Hepatocyte (in vitro differentiated cells): ENCODE data around the gene CSKMT. TPM values are rescaled to one million over a fixed set of nuclear protein-coding genes. Genes with fewer than 3 reads are reported as not detected.

ENCODE experiments used
- DNase-seq: peaks from one replicate; pipeline ENCODE4 v3.0.0-alpha.2; 2016; ENCODE audit warnings: low spot score
- H2AFZ ChIP-seq: fragments of 200-600 bp; sonication (generic); 2 replicates; pipeline ENCODE4 v1.6.0; 2016; ENCODE audit warnings: antibody characterized with exemption, mild to moderate bottlenecking
- H3K27ac ChIP-seq: fragments of 200-600 bp; sonication (generic); 2 replicates; pipeline ENCODE4 v1.5.1; 2016; ENCODE audit warnings: mild to moderate bottlenecking
- H3K27me3 ChIP-seq: fragments of 200-600 bp; sonication (generic); 2 replicates; pipeline ENCODE4 v1.6.1; 2016
- H3K36me3 ChIP-seq: fragments of 200-600 bp; sonication (generic); replicated peaks from 2 replicates; pipeline ENCODE4 v1.5.1; 2016; ENCODE audit warnings: low read depth; ENCODE audit not compliant: insufficient read depth
- H3K4me1 ChIP-seq: fragments of 200-600 bp; sonication (generic); 2 replicates; pipeline ENCODE4 v1.5.1; 2016; ENCODE audit warnings: mild to moderate bottlenecking, moderate library complexity; ENCODE audit not compliant: insufficient read depth
- H3K4me2 ChIP-seq: fragments of 200-600 bp; sonication (generic); 2 replicates; pipeline ENCODE4 v1.6.0; 2016
- H3K4me3 ChIP-seq: fragments of 200-600 bp; sonication (generic); 2 replicates; pipeline ENCODE4 v1.5.1; 2016; ENCODE audit warnings: mild to moderate bottlenecking
- H3K79me2 ChIP-seq: fragments of 200-600 bp; sonication (generic); 2 replicates; pipeline ENCODE4 v1.6.0; 2017; ENCODE audit warnings: mild to moderate bottlenecking
- H3K9me2 ChIP-seq: fragments of 200-600 bp; sonication (generic); replicated peaks from 2 replicates; pipeline ENCODE4 v1.6.0; 2017; ENCODE audit warnings: mild to moderate bottlenecking; ENCODE audit not compliant: insufficient read depth
- H3K9me3 ChIP-seq: fragments of 200-600 bp; sonication (generic); 2 replicates; pipeline ENCODE4 v1.5.1; 2016; ENCODE audit warnings: low read depth, mild to moderate bottlenecking
- H4K20me1 ChIP-seq: fragments of 200-600 bp; sonication (generic); 2 replicates; pipeline ENCODE4 v1.6.0; 2016; ENCODE audit warnings: mild to moderate bottlenecking; ENCODE audit not compliant: insufficient read depth, poor library complexity, severe bottlenecking
- EZH2 ChIP-seq: fragments of 200-600 bp; sonication (generic); IDR thresholded peaks from 2 replicates; pipeline ENCODE4 v1.6.1; 2016; ENCODE audit warnings: antibody characterized with exemption, mild to moderate bottlenecking, borderline replicate concordance
- EZH2phosphoT487 ChIP-seq: fragments of 200-600 bp; sonication (generic); IDR thresholded peaks from one replicate; pipeline ENCODE4 v1.6.1; 2018; ENCODE audit warnings: antibody characterized with exemption, mild to moderate bottlenecking, low read depth, moderate library complexity; ENCODE audit not compliant: unreplicated experiment, severe bottlenecking
- WGBS: methylation state at CpG from one replicate; pipeline ENCODE4 v1.1.6; 2016; ENCODE audit warnings: low lambda C conversion rate; ENCODE audit errors: missing lambda C conversion rate; 5-methylcytosine and 5-hydroxymethylcytosine counted together
- polyA plus RNA-seq: library from polyadenylated mRNA; unstranded; fragments of >200 nt; fragmentation: Nextera tagmentation; extraction: Ambion mirVana; gene quantifications from 2 replicates; pipeline ENCODE4 v1.2.1, GENCODE V29; 2016
- total RNA-seq: library from RNA; depleted of rRNA; stranded (reverse); fragments of >200 nt; gene quantifications from 2 replicates; pipeline ENCODE4 v1.2.3, GENCODE V29; 2014
- TF ChIP-seq, protein P1 (sequence below): fragments of 200-600 bp; sonication (generic); IDR thresholded peaks from 2 replicates; pipeline ENCODE4 v1.5.1; 2016; ENCODE audit warnings: antibody characterized with exemption, mild to moderate bottlenecking; ENCODE audit not compliant: poor library complexity

The CSKMT gene
- total and polyA plus RNA-seq, 2 experiments from 2014 or later = 5.7 to 22.5 TPM

DNA sequence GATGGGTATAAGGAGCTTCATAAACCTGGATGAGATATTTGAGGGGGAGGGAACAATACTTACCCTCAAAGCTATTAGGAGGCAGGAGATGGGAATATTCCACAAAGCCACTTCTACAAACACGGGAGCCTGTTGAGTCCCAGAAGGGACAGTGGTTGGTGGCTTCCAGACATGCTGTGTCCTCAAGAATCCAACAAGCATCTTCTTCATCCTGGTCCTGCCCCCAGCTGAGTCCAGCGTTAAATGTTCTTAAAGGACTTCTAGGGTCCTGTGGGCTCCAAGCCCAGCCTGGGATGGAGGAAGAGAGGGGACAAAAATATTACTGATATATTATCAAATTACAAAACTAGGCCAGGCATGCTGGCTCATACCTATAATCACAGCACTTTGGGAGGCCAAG, 2.3 kb downstream of the CSKMT start:
- Histone ChIP-seq H2AFZ (no peak overlapping the region), H3K4me1 (peaks cover 20% of the 10 kb centered on the region), H3K27ac (no peak overlapping the region), H3K9me2 (no peaks in the 10 kb centered on the region), H3K4me3 (no peak overlapping the region), H3K4me2 (peak overlapping the region; percentile 80), H4K20me1 (peaks cover 10% of the 10 kb centered on the region), H3K79me2 (peaks cover 54% of the 10 kb centered on the region), H3K9me3 (no peaks in the 10 kb centered on the region), H3K36me3 (no peaks in the 10 kb centered on the region), H3K27me3 (no peaks in the 10 kb centered on the region)
- DNase-seq = no peak
- WGBS = 97% methylated on average over 2 of the region's 2 CpGs
- no peak for TF ChIP-seq EZH2phosphoT487
- TF ChIP-seq, protein P1, sequence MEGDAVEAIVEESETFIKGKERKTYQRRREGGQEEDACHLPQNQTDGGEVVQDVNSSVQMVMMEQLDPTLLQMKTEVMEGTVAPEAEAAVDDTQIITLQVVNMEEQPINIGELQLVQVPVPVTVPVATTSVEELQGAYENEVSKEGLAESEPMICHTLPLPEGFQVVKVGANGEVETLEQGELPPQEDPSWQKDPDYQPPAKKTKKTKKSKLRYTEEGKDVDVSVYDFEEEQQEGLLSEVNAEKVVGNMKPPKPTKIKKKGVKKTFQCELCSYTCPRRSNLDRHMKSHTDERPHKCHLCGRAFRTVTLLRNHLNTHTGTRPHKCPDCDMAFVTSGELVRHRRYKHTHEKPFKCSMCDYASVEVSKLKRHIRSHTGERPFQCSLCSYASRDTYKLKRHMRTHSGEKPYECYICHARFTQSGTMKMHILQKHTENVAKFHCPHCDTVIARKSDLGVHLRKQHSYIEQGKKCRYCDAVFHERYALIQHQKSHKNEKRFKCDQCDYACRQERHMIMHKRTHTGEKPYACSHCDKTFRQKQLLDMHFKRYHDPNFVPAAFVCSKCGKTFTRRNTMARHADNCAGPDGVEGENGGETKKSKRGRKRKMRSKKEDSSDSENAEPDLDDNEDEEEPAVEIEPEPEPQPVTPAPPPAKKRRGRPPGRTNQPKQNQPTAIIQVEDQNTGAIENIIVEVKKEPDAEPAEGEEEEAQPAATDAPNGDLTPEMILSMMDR = no peak
- TF ChIP-seq EZH2 = no peak

DNA sequence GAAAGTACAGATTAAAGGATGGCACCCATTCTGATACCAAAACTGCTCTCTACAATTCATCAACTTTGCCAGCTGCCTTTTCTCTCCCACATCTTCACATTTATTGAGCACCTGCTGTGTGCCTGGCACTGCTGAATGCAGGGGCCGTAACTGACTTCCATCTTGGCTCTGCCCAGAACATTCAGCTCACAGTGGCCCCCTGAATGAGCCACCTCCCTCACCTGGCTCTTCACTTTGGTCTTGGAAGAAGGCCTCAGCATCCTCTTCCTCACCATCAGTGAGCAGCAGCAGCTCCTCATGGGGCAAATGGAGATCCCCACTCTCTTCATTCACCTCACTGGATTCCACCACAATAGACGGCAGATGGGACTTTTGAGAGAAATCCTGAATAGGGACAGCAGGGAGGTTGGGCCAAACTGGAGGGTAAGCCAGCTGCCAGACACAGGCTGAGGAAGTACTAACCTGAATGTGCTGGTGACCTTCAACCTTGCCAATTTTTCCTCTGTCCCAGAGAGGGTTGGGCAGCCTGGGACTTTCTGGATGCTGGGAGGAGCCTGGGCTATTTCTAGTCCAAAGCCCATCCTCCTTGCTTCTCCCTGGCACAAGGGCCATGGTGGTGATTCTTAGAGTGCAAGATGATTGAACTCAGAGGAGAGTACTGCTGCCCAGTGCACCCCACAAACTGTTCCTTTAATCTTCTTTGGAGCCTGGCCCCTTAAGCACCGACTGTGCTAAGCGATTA, 4.5 kb downstream of the CSKMT start:
- H3K9me2 ChIP-seq = no peaks in the 10 kb centered on the region
- H3K27ac ChIP-seq = peak overlapping the region; percentile 95
- TF ChIP-seq EZH2 (no peak), EZH2phosphoT487 (no peak)
- TF ChIP-seq, protein P1 = no peak
- no peak overlapping the region for H3K4me3 ChIP-seq
- no peaks in the 10 kb centered on the region for H3K36me3 ChIP-seq
- H3K4me1 ChIP-seq = peaks cover 31% of the 10 kb centered on the region
- DNase-seq = no peak
- no peak overlapping the region for H2AFZ ChIP-seq
- no peaks in the 10 kb centered on the region for H3K27me3 ChIP-seq
- peaks cover 10% of the 10 kb centered on the region for H4K20me1 ChIP-seq
- 72% methylated on average over 4 of the region's 4 CpGs for WGBS
- H3K79me2 ChIP-seq = peaks cover 58% of the 10 kb centered on the region
- no peaks in the 10 kb centered on the region for H3K9me3 ChIP-seq
- no peak overlapping the region for H3K4me2 ChIP-seq

DNA sequence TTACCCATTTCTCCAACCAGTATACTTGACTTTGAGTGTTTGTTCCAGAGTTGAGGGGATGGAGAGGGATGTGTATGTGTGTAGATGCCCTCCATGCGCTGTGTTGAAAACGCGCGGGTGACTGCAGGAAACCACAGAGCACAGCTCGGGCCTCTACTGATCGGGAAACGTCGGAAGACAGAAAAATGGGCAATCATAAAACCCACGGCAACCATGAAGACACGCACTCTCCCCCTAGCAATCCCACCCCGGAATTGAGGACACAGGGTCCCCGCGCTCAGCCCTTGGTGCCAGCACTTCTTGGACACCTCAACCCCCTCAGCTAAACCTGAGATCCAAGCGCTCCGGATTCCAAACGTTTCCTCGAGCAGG, 6.1 kb downstream of the CSKMT start:
- H3K36me3 ChIP-seq = no peaks in the 10 kb centered on the region
- peak overlapping the region; percentile 60 for H3K4me3 ChIP-seq
- peaks cover 59% of the 10 kb centered on the region for H3K79me2 ChIP-seq
- no peaks in the 10 kb centered on the region for H3K9me3 ChIP-seq
- no peak for DNase-seq
- H2AFZ ChIP-seq = peak overlapping the region; percentile 60
- no peak for TF ChIP-seq EZH2phosphoT487
- TF ChIP-seq EZH2 = no peak
- TF ChIP-seq, protein P1 = no peak
- peaks cover 7% of the 10 kb centered on the region for H4K20me1 ChIP-seq
- H3K4me1 ChIP-seq = peaks cover 28% of the 10 kb centered on the region
- peak overlapping the region; percentile 93 for H3K4me2 ChIP-seq
- H3K27ac ChIP-seq = peak overlapping the region; percentile 95
- 2% methylated on average over 17 of the region's 17 CpGs for WGBS
- no peaks in the 10 kb centered on the region for H3K9me2 ChIP-seq
- no peaks in the 10 kb centered on the region for H3K27me3 ChIP-seq
